Parathyroid adenoma (tissue), 2 donors: ENCODE measurements around the gene ANO10.

Source experiments
- H2AFZ ChIP-seq: fragments of 300-600 bp; sonication (generic); one replicate; pipeline ENCODE4 v1.7.0; 2017; ENCODE audit warnings: antibody characterized with exemption, mild to moderate bottlenecking
- H3K27ac ChIP-seq: fragments of 300-600 bp; sonication (generic); one replicate; pipeline ENCODE4 v1.7.0; 2017
- H3K27me3 ChIP-seq: fragments of 300-600 bp; sonication (generic); one replicate; pipeline ENCODE4 v1.7.0; 2017; ENCODE audit warnings: low read length; ENCODE audit not compliant: control insufficient read depth, insufficient read depth
- H3K36me3 ChIP-seq: fragments of 300-600 bp; sonication (generic); one replicate; pipeline ENCODE4 v1.7.0; 2017; ENCODE audit warnings: low read length; ENCODE audit not compliant: control insufficient read depth, insufficient read depth
- H3K4me1 ChIP-seq: fragments of 300-600 bp; sonication (generic); one replicate; pipeline ENCODE4 v1.7.0; 2017; ENCODE audit warnings: control low read depth
- H3K4me2 ChIP-seq: fragments of 300-600 bp; sonication (generic); one replicate; pipeline ENCODE4 v1.7.0; 2017; ENCODE audit warnings: low read length
- H3K4me3 ChIP-seq: fragments of 300-600 bp; sonication (generic); one replicate; pipeline ENCODE4 v1.7.0; 2017; ENCODE audit warnings: low read depth, low read length
- H3K79me2 ChIP-seq: fragments of 300-600 bp; sonication (generic); one replicate; pipeline ENCODE4 v1.7.0; 2017; ENCODE audit warnings: control low read depth
- H3K9ac ChIP-seq: fragments of 300-600 bp; sonication (generic); one replicate; pipeline ENCODE4 v1.7.0; 2017; ENCODE audit warnings: mild to moderate bottlenecking
- H3K9me3 ChIP-seq: fragments of 300-600 bp; sonication (generic); one replicate; pipeline ENCODE4 v1.7.0; 2017; ENCODE audit warnings: low read length; ENCODE audit not compliant: control insufficient read depth
- CTCF ChIP-seq: fragments of 300-600 bp; sonication (generic); IDR thresholded peaks from one replicate; pipeline ENCODE4 v1.7.0; 2017; ENCODE audit warnings: antibody characterized with exemption, mild to moderate bottlenecking
- donor health status: primary hyperparathyroidism.

The ANO10 gene

GRCh38 chr3:43338295-43338694 is 283.5 kb downstream of the ANO10 start:
- peaks cover 11% of the 10 kb centered on the region for H3K79me2 ChIP-seq
- H3K4me2 ChIP-seq = no peak overlapping the region
- H3K36me3 ChIP-seq = no peaks in the 10 kb centered on the region
- H3K9ac ChIP-seq = no peak overlapping the region
- peaks cover 4% of the 10 kb centered on the region for H3K9me3 ChIP-seq
- H2AFZ ChIP-seq = no peak overlapping the region
- H3K4me1 ChIP-seq = no peaks in the 10 kb centered on the region
- no peaks in the 10 kb centered on the region for H3K27me3 ChIP-seq
- no peak overlapping the region for H3K27ac ChIP-seq
- TF ChIP-seq CTCF = no peak
- H3K4me3 ChIP-seq = no peak overlapping the region

DNA sequence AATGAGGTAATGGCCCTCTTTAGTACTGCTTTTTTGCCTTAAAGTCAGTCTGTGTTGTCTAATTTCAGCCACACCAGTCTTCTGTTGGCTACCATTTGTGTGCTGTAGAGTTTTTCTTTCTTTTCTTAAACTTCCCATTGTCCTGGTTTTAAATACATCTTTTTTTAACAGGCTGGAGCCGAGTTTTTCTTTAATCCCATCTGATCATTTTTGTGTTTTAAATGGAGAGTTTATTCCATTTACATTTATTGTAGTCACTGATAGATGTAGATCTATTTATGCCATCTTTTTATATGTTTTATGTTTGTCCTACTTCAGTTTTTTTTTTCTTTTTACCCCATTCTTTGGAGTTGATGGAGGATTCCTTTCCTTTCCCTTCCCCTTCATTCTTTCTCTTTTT is 286.0 kb downstream of the ANO10 start:
- H3K27me3 ChIP-seq = no peaks in the 10 kb centered on the region
- no peak overlapping the region for H3K27ac ChIP-seq
- no peak overlapping the region for H2AFZ ChIP-seq
- TF ChIP-seq CTCF = no peak
- no peaks in the 10 kb centered on the region for H3K4me1 ChIP-seq
- H3K9me3 ChIP-seq = peaks cover 4% of the 10 kb centered on the region
- H3K79me2 ChIP-seq = peaks cover 11% of the 10 kb centered on the region
- H3K4me3 ChIP-seq = no peak overlapping the region
- no peak overlapping the region for H3K4me2 ChIP-seq
- no peaks in the 10 kb centered on the region for H3K36me3 ChIP-seq
- H3K9ac ChIP-seq = no peak overlapping the region

DNA sequence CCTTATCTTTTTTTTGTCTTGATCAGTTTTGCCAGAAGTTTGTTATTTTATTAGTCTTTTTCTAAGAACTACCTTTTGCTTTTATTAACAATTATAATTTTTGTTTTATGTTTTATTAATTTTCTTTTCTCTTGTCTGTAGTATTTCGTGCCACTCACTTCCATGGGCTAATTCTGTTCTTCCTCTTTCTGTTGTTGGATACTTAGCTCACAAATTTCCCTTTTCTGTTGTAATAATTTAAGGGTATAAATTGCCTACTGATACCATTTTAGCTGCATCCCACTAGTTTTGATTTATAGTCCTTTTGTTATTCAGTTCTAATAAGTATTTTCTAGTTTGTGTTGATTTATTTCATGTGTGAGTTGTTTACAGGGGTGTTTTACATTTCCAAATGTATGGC is 286.8 kb downstream of the ANO10 start:
- no peak overlapping the region for H3K4me3 ChIP-seq
- H3K79me2 ChIP-seq = peaks cover 8% of the 10 kb centered on the region
- no peaks in the 10 kb centered on the region for H3K36me3 ChIP-seq
- H3K27me3 ChIP-seq = no peaks in the 10 kb centered on the region
- no peak for TF ChIP-seq CTCF
- no peak overlapping the region for H3K4me2 ChIP-seq
- no peak overlapping the region for H3K27ac ChIP-seq
- no peak overlapping the region for H3K9ac ChIP-seq
- no peak overlapping the region for H2AFZ ChIP-seq
- peaks cover 4% of the 10 kb centered on the region for H3K9me3 ChIP-seq
- H3K4me1 ChIP-seq = no peaks in the 10 kb centered on the region

- Histone ChIP-seq H3K9ac (no peak overlapping the region), H3K27ac (no peak overlapping the region), H3K36me3 (no peaks in the 10 kb centered on the region), H3K4me1 (peaks cover 6% of the 10 kb centered on the region), H3K9me3 (no peaks in the 10 kb centered on the region), H3K4me3 (no peak overlapping the region), H2AFZ (no peak overlapping the region), H3K79me2 (peaks cover 3% of the 10 kb centered on the region), H3K27me3 (no peaks in the 10 kb centered on the region), H3K4me2 (no peak overlapping the region)
- no peak for TF ChIP-seq CTCF
Measured at GRCh38 chr3:43331381-43331780, 290.4 kb downstream of the ANO10 start.

DNA sequence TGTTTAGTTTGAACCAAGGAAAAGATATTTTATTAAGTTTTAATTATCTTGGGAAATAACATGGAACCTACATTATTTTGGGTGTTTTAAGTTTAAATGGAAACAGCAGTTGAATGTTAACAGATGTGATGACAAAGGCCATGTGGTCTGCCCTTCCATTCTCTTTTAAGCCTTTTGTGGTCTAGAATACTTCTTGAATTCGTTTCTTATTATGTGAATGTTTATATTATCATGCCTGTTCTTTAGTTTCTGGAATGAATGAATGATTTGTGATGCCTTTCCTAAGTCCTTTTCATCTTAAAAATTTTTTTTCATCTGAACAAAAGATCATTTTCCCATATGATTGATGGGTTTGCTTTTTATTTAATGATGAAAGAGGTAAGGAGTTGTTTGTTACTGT is 290.8 kb downstream of the ANO10 start:
- Histone ChIP-seq H3K27ac (no peak overlapping the region), H3K4me1 (peaks cover 6% of the 10 kb centered on the region), H3K9ac (no peak overlapping the region), H3K36me3 (no peaks in the 10 kb centered on the region), H3K27me3 (no peaks in the 10 kb centered on the region), H3K79me2 (peaks cover 7% of the 10 kb centered on the region), H3K4me2 (no peak overlapping the region), H3K9me3 (no peaks in the 10 kb centered on the region), H2AFZ (no peak overlapping the region), H3K4me3 (no peak overlapping the region)
- TF ChIP-seq CTCF = no peak
